ENCODE results near the gene CTNS.

- TF ChIP-seq CTCF (IDR thresholded peaks at IDR 0.05; ENCODE audit: poor library complexity) (no peak), EZH2phosphoT487 (IDR thresholded peaks at IDR 0.05; ENCODE audit: low read depth, severe bottlenecking, unreplicated experiment) (no peak), EZH2 (IDR thresholded peaks at IDR 0.05; ENCODE audit: borderline replicate concordance) (no peak)
These were observed 36.0 kb downstream of the CTNS start for GRCh38 chr17:3672571-3672970.
